NCI-H226 (cell line): ENCODE data around the gene TMEM236.
A peak's percentile ranks its signal among the peaks of the same experiment; 100 is the strongest.

Source experiments
- DNase-seq: peaks from one replicate; pipeline ENCODE4 v3.0.0-alpha.2; 2015

Gene TMEM236

GRCh38 chr10:17743437-17743836 is 8.6 kb upstream of the TMEM236 start:
- DNase-seq: no peak

DNA sequence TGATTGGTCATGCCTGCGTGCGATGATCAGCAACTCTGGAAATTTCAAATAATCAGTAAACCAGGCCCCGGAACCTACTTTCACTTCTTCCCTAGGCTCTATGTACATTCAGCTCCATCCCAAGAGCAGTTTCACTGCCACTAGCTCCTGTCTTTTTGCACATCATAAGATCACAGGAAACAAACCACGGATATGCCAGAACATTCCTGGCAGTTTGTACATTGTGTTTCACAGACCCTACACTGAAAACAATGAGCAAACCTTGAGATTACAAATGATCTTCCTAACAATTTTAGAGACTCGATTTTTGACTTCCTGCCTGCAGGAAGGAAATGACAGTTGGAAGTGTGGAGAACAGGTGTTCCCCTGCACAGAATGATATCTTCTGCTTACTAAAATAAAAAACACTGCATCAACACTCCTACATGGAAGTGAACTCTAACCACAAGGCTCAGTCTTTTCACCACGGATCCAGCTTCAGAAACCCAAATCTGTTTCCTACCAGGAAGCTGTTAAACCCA is 7.6 kb upstream of the TMEM236 start:
- DNase-seq: no peak

DNA sequence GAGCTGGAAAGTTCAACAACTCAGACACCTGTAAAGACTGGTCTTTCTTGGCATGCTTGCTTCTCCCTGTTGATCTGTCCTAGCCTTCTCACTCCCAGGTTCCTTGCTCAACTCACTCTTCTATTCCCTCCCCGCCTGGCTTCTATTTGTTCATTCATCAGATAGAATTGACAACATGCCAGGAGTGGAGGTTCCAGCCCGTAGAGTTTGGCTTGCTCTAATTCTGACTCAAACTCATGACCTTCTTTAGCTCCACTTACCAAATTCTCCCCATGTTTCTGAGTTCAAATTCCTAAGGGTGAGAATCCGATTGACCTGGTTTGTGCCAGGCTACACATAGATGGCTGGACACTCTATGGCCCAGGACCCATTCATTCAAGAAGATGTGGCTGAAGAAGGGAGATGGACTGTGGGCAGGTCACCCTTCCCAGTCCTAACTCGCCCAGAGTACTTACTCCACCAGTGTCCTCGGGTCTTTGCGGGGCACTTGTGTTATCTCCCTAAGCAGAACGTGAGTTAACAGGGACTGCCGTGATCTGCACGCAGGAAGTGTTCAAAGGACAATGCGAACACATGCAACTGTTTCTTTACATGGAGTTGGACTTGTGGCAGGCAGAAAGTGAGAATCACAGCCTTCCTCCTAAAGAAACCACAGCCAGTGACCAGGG is 4.0 kb upstream of the TMEM236 start:
- peak; percentile 23 for DNase-seq

- DNase-seq: no peak
Observed at GRCh38 chr10:17749890-17750289, 2.1 kb upstream of the TMEM236 start.

DNA sequence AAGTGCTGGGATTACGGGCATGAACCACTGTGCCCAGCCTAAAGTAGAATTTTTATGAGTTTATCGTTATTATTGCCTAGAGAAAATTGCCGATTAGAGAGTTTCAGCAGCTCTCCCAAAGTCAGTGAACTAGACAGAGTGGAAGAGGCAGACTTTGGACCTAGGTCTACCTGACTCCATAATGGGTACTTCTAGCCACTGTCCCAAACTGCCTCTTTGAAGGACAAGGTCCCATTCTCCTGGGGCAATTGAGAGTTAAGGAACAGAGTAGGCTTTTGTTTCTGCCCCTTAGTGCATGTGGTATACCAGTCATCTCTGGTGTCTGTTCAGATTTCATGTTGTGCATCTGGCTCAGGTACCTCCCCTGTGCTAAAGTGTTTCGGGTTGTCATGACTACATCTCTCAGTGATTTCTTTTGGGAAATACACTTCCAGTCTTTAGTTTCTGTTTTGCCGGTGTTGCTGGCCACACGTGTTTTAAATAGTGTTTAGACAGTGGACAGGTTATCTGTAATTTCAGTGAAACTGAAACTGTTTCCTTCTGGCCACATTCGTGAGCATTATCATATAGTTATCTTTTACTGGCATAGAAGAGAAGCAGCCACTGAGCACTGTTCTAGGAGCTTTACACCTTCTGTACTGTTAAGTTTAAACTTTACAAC is 4.7 kb downstream of the TMEM236 start:
- DNase-seq: peak; percentile 15

DNA sequence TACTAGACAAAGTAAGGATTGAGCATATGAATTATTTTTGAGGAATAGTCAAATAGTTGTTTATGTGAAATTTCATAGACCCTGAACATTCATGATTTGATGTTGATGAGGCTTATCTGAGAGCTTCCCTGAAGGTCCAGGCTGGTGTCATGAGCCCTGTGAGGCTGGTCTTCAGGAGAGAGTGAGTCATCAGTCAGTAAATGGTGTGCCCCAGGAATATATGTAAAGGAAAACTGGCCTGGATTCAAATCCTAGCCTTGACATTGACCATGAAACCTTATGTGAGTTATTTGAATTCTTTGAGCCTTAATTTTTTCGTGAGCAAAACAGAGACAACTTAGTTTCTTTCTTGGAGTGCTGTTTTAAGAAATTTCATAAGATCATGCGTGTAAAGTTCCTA is 6.2 kb downstream of the TMEM236 start:
- DNase-seq: peak; percentile 45

DNA sequence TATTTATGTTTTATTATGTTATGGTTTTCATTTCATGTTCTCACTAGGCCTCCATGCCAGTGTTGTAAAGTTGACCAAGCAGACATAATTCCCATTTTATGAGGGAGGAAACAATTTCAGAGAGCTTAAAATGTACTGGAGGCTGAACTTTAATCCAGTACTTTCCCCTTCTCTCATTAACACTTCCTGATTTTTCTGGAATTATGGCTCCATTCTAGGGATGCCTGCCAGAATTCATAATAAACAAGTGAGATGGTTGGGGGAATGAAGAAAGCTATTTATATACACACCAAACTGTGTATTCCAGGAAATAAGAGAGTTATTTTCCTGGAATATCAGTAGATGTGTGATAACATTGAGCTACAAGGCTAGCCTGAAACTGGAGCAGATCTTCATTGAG is 6.9 kb downstream of the TMEM236 start:
- no peak for DNase-seq

DNA sequence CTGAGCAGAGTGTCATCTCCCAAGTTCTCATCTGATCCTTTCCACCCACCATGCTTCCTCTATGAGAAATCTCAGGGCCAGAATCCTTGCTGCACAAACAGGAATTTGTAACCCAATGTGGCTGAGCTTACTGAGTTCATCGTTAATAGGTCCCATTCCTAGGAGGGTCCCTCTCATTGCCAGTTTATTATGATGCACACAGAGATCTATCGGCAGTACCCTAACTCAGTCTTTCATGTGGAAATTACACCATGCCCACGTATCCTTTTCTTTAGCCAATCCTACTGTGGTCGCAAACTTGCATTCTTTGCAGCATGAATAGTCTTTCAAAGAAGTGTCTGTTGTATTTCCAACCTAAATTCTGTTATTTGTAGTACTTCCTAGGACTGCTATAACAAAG is 12.1 kb downstream of the TMEM236 start:
- no peak for DNase-seq

- DNase-seq: no peak
Observed at GRCh38 chr10:17765602-17766001, 13.6 kb downstream of the TMEM236 start.

GRCh38 chr10:17766731-17767130 is 14.7 kb downstream of the TMEM236 start:
- DNase-seq: no peak

GRCh38 chr10:17768496-17768895 is 16.5 kb downstream of the TMEM236 start:
- DNase-seq: no peak

GRCh38 chr10:17768957-17769356 is 17.0 kb downstream of the TMEM236 start:
- DNase-seq: no peak

DNA sequence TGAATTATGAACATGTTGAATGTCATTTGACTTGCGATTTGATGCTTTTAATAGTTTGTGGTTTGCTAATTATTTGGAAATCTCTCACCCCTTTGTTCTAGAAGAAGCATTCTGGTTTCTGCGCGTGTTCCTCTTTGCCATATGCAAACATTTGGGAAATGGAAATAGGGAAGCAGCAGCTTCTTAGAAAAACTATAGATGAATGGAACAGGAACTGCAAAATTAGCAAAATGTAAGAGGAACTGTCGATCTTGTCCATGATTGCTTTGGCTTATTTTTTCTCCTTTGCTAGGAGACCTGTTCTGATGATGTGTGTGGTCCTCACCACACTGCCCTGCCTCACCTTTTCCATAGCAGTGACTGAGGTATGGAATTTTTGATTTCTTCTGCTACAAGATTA is 19.0 kb downstream of the TMEM236 start:
- DNase-seq: no peak

DNA sequence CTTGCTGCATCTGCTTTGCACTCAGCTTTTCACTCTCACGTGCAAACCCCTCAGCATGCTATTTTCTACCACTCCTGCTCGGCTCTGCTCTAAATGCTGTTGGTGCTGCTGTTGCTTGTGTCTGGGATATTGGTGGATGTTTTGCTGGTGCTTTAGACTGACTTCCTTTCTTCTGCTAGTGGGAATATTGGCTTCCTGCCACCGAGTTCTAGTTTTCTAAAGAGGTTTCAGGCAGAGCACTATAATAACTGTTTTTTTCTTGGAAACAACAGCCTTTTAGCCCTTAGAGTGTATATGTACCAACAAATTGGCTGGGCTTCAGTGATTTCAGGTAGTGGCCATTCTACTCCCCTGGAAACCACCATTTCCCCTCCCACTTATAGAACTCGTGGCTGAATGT is 27.8 kb downstream of the TMEM236 start:
- DNase-seq: no peak

DNA sequence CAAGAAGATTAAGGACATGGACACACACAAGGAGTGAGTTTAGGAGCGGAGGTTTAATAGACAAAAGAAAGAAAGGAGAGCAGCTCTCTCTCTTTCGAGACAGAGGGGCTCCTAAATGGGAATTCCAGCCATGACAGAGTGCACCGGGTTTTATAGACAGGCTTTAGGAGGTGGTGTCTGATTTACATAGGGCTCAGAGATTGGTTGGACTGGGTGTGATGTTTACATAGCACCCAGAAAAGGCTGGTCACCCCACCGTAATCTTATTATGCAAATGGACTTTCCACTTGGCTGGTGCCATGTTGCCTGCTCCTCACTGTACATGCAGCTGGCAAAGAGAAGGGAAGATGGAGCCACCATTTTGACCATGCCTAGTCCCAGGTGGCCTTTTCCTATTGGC is 28.7 kb downstream of the TMEM236 start:
- DNase-seq: no peak

GRCh38 chr10:17781856-17782255 is 29.9 kb downstream of the TMEM236 start:
- DNase-seq: peak; percentile 15

DNA sequence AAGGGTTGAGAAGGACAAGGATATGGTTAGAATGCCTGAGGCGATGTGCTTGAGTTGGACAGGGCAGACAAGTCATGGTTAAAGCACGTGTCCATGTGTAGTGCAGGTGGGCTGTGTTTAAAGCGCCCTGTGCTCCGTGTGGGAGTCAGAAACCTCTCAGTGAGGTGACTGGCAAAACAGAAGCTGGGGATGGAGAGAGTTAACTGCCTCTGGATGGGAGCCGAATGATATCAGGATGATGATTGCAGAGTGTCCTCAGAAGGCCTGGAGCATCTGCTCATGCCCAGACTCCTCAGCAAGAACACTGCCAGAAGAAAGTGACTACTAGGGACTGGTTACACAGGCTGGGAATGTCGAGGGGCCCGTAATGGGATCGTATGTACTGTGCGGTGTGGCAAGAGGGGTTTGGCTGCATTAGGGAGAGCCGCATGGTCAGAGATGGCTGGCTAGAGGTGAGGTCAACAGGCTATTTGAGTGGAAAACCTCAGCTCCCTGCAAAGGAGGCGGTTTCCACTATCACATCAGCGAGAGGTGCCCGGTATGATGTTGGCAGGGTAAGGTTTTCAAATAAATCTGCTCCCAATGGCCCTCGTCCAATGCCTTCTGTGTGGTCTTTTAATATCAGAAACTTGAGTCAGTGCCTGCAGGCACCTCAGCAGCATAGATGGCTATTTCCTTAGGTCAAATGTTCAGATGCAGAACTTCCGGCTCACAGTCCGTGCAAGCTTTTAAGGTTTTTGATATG is 31.1 kb downstream of the TMEM236 start:
- DNase-seq: peak; percentile 97

DNA sequence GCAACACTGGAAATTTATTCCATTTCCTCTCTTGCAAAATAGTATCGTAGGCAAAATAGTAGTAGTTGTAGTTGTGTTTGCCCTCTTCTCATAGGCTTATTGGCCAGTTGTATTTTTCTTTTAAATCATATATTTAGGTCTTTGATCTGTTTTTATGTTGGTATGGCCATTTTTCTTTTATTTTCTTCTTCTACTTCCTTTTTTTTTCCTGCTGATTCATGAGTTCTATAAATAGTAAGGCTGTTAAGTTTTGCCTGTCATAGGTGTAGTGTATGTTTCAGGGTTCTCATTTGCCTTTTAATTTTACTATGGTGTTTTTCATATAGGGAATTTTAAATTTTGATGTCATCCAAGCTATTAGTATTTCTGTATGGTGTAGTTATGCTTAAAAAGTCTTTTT is 31.8 kb downstream of the TMEM236 start:
- DNase-seq: no peak

GRCh38 chr10:17784688-17785087 is 32.7 kb downstream of the TMEM236 start:
- DNase-seq: peak; percentile 49

GRCh38 chr10:17785276-17785930 is 33.4 kb downstream of the TMEM236 start:
- DNase-seq: no peak

DNA sequence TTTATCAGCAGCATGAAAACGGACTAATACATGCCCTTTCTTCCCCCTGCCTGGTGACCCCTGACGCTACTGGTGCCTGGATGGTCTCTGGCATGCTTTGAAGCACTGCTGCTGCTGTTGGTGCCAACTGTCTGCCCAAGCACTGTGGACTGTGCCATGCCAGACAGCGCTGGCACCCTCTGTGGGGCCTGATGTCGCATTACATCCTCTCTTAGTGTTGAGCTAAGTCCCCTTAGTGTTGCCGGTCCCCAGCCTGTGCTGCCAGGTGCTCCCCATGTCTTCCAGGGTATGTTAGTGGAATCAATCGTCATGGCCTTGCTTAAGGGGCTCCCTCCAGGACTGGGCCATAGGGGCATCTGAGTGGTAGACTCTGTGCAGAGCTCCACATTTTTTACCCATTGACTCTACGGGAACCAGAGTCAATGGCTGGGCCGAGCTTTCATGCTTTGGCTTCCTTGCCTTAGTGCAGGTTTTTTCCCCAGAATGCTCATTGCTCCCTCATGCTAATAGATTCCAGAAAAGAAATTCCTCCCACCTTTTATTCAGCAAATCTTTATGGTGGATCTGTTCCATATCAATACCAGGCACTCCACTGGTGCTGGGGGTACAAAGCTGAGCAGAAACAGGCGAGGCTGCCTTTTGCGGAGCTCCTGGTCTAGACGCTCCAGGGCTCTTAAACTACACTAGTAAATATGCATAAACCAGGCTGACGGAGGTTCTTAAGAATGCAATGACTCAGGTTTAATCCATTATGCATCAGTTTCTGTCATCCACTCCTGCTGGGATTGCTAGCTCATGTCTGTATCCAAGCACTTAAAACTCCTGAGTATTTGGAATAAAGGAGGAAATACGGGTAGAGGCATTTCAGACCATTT is 35.3 kb downstream of the TMEM236 start:
- peak; percentile 96 for DNase-seq

DNA sequence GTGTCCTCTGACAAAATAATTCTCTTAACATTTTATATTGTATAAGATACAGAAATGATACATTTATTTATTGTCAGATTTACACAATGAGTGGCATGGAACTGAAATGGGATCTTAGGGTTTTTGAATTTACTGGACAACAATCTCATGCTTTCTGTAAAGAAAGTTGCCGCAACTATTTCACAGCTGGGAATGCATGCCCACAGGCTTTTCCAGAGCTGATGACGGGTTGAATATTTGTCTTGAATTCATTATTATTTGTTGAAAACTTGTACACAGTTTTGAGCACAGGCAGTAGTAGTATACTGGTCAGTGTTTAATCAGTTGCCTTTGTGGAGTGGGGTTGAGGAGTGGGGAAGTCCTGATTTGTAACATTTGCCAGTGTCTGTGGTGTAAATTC is 36.6 kb downstream of the TMEM236 start:
- DNase-seq: no peak
